Left hindlimb (tissue), 1 donor: ENCODE measurements around the gene CACNB2.
"Not testable (repeated sequence)": the region's sequence is repeated elsewhere in the genome, so short reads cannot be mapped to it uniquely, and the experiment has no call there.

Experiments used
- DNase-seq: peaks from one replicate; pipeline ENCODE4 v3.0.0-alpha.2; 2018

CACNB2 gene

DNA sequence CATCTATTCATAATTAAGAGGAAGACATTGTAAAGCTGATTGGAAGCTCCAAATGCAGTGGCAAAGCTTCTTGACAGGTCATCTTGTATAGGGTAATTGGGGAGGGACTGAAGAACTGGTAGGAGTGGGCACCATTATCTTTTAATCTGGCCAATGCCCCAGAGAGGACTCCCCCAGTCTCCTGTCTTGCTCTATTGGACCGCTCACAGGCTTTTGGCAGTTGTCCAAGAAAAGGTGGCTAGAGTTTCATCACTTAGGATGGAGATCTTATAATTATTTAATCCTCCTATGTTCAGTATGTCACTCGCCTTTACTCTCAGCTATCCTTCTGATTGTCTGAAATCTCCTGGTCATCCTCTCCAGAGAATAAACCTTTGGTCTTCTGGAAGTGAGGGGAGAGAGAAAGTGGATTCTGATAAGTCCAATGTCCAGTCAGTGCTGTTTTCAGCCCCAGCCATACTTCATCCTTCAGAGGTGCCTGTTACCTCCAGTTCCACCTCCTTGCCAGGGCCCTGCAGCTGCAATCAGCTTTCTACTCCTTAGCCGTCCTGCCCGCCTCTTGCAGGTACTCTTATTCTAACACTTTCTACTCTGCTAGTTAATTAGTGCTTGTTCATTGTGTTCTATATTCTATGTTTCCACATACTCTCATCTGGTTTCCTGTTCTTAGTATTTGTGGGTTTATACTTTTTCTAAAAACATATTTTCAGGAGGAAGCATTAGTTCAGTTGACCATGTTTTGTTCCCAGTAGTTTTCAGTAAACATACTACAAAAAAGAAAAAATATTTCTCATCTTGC, 269.6 kb downstream of the CACNB2 start:
- DNase-seq, result no peak

DNA sequence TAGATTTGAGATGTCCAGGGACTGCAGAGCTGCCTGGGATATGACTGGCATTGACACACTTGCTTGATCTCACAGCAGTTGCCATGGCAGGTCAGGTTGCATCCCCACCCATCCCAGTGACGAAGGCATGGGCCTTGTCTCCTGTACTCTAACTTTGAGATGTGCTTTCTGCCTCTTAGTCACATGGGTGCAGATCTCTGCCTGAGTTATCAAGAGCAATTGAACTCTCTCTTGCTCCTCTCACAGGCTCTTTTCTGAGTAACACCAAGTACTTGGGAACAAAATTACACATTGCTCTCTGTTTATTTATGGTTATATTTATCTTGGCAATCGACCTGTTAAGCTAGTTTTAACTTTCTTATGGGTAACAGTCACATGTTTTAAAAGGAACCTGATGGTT, 273.8 kb downstream of the CACNB2 start:
- no peak for DNase-seq

DNA sequence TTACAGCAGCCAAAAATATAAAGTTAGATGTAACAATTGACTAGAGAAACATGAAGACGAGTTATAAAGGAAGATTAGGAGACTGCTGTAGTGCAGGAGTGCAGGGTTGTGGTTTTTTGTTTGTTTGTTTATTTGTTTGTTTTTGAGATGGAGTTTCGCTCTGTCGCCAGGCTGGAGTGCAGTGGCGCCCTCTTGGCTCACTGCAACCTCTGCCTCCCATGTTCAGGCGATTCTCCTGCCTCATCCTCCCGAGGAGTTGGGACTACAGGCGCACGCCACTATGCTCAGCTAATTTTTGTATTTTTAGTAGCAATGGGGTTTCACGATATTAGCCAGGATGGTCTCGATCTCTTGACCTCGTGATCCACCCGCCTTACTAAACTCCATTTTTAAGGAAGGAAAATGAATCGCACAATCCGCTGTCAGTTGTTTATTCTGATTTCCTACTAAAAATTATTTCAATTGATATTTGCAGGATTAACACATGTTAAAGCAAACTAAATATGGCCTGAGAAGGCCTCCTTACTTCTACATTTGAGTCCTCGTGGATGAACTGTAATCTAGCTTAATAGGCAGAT, 277.8 kb downstream of the CACNB2 start:
- DNase-seq, result no peak

DNA sequence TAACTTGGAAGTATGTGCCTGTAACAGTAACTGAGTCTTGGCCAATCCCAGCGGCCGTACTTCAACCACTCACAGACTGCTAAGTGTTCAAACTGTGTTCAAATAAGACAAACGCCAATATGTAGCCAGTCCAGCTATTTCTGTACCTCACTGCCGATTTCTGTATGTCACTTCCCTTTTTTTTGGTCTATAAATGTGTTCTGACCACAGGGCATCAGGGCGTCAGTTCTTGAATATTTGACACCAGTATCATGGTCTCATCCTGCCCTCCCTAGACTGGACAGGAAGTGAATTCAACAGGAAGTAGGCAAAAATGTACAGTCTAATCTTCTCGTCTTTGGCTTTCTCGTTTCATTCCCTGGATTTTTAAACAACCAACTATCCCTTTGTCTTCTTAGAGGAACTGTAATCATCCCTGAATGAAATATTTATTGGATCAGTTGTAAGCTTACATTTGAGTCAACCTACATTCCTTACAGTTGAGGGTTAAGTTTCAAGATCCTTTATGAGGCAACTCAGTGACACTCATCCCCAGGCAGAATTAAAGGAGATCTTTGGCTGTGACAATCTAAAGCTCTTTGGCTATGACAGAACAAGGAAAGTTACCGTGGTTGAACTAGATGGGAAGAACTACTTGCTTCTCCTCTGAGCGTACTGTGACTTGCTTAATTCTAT, 278.5 kb downstream of the CACNB2 start:
- no peak for DNase-seq

DNA sequence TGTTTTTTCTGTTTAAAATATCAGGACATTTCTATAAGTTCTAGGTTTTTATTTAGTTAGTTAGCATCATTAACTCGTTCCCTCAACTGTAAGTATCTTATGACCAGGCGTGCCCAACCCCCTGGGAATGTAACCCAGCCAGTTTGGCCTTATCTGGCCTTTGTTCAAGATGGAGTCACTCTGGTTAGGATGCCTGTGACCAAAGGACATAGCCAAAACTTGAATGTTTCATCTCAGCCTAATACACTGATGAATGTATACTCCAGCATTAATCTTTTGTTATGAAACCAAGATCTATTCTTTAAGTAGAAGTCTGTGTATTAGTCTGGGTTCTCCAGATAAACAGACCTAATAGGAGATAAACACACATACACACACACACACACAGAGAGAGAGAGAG, 279.7 kb downstream of the CACNB2 start:
- DNase-seq, result no peak

DNA sequence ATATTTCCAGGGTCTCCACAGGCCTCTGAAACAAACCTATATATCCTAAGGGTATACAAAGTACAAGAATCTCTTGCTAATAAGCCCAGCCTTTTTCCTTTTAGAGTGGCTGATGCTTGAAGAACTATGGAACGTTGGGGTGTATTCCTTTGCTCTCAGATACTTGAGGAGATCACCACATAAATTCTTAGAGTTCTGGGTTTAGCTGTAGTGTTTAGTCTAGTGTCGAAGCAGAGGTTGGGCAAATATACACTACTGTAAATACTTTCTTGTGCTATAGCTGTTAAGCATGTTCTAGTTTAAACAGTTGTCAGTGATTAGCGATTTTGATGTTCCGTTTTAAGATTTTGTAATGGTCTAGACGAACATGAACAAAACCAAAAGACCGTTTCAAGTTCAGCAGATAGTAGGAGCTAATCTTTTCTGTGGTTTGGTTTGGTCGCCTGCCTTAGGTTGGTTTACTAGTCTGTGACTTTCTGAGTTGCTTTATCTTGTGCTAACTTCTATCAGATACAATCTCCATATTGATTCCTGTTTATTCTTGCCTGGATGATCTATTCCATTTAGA, 281.6 kb downstream of the CACNB2 start:
- DNase-seq, result no peak

DNA sequence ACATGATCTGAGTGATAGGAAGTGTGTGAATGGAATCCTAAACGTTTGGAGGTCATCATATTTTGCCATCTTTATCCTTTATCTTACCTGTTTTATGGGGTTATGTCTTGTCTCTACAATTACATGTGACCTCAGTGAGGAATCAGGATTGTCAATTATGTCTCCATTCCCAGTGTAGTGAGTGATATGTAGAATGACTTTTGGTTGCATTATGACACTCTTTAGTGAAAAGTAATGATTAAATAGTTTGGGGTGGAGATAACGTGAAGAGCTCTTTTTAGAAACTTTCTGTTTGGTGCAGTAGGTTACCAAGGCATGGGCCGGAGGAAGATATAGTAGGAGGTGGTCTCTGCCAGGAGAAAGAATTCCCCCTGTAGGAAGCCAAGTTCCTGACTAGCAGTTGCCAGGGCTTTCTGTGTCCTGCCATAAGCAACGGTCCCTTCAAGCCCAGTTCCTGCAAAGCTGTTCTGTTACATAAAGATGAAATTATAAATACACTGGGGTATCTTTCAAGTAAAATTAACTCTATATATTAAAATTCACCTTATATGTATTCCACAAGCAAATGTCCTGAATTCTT, 282.9 kb downstream of the CACNB2 start:
- DNase-seq, result no peak

DNA sequence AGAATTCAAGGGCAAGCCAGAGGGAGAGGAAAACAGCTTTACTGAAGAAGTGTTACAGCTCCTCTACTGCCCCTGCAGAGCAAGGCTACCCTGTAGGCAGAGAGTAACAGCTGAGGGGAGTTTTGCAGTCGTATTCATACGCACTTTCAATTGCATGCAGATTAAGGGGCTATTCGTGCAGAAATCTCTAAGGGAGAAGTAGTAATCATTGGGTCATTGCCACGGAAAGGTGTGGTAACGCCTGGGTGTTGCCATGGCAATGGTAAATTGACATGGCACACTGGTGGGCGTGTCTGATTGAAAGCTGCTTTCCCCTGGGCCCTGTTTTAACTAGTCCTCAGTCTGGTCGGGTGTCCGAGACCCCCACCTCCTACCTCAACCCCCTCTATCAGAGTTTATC, 284.0 kb downstream of the CACNB2 start:
- DNase-seq, result no peak

DNA sequence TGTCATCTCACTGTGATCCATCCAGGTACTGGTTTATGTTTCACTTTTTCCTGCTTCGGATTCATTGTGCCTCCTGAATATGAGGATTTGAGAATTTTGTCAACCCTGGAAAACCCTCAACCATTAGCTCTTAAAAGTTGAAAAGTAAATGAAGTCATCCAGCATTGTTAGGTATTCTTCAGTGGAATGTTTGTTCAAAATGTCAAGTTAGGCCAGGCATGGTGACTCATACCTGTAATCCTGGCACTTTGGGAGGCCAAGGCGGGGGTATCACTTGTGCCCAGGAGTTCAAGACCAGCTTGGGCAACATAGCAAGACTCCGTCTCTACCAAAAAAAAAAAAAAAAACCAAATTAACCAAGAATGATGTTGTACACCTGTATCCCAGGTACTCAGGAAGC, 289.1 kb downstream of the CACNB2 start:
- DNase-seq, result no peak

DNA sequence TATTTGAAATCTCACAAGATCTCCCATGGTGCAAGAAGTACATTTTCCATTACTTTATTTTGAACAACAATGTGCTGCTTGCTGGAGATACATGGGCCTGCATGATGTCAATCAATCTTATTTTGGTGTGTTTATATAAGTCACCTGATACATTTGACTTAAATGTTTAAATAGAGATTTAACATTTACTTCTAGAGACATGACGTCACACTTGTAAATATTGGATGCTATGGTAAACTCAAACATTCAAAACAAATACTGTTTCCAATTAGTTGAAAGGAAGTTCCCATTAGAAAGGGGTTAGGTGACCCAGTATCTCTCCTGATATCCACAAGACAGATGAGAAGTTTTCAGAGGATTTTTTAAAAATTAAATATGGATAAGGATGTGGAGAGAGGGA, 296.7 kb downstream of the CACNB2 start:
- no peak for DNase-seq

DNA sequence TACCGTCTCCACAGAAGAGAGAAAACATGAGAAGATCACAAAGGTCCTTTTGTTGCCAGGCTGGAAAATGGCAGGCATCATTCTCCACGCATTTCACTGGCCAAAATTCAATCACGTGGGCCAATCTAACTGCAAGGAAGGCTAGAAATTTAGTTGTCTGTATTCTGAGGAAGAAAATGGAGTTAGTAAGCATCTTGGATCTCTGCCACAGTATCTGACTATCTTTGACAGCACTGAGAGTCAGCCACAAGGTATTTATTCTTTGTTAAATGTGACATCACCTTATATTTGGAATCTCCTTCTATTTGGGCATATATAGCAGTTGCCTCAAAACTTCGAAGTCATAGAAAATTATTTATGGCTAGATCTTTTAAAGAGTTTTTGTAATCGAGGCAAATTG, 297.3 kb downstream of the CACNB2 start:
- no peak for DNase-seq

DNA sequence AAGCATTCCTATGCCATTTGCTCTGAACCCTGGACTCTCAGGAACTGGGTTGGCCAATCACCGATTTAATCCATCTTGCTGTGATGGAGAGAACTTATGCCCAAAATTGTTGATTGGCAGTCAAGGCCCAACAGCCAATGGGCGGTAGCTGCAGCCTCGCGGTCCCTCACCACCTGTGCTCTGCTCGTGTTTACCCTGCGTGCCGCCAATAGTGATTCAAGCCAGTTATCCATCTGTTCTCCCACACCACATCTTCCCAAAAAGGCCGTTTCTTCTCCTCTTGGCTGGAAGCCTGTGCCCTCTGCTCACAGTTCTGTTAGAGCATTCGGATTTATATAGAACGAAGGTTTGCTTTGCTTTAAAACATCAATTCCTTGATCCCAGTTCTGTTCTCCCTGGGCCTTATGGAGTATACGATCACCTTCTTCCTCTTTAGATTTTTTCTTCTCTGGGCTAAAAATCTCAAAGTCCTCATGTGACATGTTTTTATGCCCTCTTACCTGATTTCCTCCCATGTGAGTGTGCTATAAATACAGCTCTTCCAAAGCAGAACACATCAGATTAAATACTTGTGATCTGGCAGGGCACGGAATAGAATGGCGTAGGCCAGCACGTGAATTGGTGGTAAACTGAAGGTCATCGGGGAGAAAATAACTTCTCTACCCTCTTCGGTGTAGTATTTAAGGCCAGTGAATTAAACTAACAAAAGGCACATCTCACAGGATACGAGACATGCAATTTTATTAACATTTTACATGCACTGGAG, 298.3 kb downstream of the CACNB2 start:
- no peak for DNase-seq

DNA sequence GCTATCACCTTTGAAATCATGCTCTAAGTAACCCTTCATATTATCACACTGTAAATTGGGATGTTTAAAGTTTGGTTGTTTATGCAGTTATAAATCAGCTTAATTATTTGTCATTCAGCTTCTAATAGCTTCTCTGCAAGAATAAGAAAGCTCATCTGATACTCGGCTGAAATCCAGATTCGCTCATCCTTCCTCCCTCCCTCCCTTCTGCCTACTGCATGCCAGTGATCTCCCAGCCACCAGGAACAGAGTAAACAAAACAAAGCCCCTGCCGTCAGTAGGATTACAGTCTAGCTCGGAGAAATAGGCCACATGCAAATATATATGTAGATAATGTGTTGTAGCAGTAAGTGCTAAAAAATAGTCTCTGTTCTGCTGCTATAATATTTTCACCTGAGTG, 299.4 kb downstream of the CACNB2 start:
- DNase-seq, result no peak

DNA sequence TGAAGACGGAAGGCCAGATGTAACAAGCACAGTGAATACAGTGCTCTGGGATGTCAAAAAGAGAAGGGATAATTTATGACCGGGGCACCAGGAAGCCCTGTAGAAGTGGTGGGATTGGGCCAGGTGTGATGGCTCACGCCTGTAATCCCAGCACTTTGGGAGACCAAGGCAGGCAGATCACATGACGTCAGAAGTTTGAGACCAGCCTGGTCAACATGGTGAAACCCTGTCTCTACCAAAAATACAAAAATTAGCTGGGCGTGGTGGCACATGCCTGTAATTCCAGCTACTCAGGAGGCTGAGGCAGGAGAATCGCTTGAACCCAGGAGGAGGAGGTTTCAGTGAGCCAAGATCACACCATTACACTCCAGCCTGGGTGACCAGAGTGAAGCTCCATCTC, 305.4 kb downstream of the CACNB2 start:
- DNase-seq, result not testable (repeated sequence)

DNA sequence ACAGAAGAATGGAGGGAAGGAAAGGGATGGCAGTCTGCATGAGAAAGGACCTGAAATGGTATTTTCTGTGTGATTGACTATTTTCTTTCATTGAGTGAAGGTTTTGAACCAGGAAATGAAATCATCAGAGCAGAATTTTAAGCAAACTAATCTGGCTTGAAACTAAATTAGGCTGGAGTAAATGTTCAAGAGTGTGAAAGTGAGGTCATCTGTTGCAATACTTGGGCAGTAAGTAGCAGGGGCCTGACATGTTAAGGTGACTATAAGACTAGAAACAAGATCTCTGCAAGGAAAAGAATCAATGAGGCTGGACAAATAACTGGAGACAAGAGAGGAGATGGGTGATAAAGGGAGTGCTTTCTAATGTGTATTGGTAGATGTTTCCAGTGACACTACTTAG, 306.0 kb downstream of the CACNB2 start:
- no peak for DNase-seq

DNA sequence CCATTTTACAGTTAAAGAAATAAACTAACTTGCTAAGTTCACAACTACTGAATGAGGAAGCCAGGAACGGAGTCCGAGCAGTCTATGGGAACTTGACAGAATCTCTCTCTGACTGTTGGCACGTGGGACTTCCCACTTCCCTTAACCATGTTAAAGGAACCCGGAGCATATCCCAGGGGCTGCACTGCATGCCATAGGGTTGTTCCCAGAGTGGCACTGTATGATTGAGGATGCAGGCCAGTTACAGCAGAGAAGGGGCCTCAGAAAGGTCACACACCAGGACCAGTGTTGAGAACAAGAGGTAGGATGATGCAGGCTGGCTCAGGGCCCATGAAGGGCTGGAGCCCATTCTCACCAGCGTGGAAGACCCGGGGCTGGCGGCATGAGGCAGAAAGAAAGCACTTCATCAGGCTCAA, 309.4 kb downstream of the CACNB2 start:
- no peak for DNase-seq

DNA sequence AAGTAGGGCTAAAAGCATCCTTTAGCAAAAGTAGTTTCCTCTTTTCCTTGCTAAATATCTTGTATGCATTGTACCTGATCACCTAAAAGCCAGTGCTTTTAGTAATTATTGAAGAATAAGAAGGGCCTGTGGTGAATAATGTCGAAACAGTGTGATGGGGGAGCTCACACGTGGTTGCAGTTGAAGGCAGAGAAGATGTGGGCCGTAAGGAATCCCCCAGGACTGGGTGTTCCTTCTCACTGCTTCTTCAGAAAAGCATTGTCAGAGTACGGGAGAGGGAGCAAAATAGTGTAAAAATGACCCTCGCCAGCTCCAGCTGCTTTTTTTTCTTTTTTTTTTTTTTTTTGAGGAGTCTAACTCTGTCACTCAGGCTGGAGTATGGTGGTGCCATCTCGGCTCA, 310.1 kb downstream of the CACNB2 start:
- no peak for DNase-seq

DNA sequence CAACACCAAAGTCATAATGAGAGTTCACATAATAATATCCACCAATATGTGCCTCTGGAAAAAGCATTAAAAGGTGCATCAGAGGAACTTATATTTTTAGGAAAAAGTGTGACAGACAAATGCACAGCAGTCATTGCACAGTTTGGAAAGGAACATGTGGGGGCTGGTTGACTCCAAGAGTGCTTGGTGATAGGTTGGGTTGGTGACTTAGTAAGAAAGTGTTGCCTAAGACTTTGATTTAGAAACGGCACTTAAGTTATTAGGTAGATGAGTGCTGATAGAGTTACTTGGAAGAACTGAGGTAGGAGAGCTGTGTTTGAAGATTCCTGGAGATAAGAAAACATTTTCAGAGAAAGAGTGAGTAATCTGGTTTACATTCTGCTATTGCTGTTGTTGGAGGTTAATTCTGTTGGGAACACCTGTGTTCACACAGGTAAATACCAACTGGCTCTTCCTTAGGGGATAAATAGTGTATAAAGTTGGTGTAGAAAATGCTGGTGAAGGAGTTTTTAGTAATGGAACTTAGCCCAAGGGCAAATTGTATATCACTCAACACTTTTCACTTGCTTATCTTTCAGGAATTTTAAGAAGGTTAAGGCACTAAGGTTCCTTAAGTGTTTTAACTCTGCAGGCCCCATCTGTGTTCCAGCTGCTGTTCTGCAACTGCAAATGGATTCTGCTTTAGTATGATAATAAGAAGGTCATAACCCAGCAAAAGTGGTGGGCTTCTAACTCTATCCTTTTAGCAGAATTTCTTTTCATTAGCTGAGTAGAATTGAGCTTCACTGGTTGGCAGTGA, 315.1 kb downstream of the CACNB2 start:
- no peak for DNase-seq

DNA sequence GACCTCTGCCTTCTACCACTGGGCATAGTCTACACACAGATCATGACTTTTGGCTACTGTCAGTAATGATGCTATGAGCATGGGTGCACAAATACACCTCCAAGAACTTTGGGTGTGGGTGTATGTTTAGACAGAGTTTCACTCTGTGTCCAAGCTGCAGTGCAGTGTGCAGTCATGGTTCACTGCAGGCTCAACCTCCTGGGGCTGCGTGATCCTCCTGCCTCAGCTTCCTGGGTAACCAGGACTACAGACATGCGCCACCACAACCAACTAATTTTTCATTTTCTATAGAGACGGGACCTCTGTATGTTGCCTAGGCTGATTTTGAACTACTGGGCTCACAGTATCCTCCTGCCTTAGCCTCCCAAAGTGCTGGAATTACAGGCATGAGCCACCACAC, 316.8 kb downstream of the CACNB2 start:
- DNase-seq, result no peak

DNA sequence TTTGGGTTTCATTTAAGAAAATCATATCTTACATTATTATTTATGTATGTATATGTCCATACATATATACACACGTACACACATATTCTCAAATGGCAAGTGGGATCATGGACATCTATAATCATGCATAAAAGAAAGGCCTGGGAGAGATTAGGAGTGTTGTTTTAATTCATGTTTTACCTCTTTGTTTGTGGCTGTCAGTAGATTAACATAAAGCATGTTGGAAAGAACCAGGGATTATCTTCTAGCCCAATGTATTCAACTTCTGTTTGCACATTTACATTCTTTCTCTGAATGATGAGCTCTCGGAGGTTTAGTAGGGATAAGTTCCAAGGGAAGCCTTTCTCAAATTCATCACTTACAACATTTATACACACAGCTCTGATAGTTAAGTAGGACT, 319.8 kb downstream of the CACNB2 start:
- DNase-seq, result no peak

DNA sequence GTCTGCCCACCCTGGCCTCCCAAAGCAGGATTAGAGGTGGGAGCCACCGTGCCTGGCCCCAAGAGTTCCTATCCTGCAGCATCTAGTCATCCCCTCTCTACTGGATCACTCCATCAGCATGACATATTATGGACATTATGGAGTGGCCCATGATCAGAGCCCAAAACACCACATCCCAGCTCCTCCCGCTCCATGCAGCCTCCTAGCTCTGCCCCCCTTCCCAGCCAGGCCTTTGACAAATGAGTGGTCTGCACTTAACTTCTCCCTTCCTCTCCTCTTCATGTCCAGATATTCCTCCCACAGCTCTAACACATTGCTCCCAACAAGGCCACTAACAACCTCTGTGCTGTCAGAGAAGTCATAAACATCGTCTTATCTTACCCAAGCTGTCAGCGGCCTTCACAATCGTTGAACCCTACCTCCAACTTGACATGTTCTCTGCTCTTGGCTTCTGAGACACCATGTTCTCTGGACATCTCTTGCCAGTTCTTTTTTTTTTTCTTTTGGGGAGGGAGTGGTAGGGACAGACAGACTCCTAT, 323.5 kb downstream of the CACNB2 start:
- DNase-seq, result no peak

DNA sequence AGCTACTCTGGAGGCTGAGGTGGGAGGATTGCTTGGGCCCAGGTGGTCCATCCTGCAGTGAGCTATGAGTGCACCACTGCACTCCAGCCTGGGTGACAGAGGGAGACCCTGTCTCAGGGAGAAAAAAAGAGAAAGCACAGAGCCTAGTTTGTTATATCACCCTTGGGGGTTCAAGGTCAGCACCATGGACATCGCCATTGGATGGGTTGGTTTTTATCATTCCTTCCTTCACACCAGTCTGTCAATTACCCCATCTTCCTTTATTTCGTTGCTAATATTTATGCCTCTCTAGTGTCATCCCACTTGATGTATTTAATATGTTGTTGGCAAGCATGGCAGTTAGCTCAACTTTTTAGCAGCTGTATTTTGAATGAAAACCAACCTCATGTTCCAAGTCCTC, 328.9 kb downstream of the CACNB2 start:
- DNase-seq, result no peak
